GM20431 (cell line): ENCODE measurements around the gene CLGN.
"Not testable (repeated sequence)": the region's sequence is repeated elsewhere in the genome, so short reads cannot be mapped to it uniquely, and the experiment has no call there.

Experiments used
- in situ Hi-C: fragments of 300-500 bp; cut with MseI, MboI; formaldehyde crosslinking; loops from one replicate; pipeline ENCODE4 v1.15.0; 2020; ENCODE audit warnings: low sequenced_read_pairs; ENCODE audit not compliant: unreplicated experiment

The CLGN gene

GRCh38 chr4:140427106-140427918, at the start of gene CLGN:
Gene CLGN, minus strand, starts transcription at chr4:140427648. Its CDS starts 14,570 bp downstream, at chr4:140413078.
- in situ Hi-C loops, result no loop called here

DNA sequence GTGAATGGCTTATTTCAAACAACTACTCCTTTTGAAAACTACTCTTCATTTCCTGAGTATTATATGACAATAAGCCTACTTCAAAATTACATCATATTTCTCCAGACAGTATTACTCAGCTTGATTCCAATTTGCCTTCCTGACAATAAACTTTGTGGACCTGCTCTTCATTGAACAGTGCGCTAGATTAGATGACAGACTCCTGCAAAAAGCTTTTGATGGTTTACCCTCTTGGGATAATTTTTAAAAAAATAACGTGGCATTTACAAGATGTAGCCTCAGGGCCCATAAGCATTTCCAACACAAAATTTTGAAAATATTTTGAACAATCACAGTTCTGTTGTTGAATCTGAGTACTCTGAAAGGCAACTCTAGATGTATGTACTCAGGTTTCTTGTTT, 44.7 kb upstream of the CLGN start:
- in situ Hi-C loops, result no loop called here

DNA sequence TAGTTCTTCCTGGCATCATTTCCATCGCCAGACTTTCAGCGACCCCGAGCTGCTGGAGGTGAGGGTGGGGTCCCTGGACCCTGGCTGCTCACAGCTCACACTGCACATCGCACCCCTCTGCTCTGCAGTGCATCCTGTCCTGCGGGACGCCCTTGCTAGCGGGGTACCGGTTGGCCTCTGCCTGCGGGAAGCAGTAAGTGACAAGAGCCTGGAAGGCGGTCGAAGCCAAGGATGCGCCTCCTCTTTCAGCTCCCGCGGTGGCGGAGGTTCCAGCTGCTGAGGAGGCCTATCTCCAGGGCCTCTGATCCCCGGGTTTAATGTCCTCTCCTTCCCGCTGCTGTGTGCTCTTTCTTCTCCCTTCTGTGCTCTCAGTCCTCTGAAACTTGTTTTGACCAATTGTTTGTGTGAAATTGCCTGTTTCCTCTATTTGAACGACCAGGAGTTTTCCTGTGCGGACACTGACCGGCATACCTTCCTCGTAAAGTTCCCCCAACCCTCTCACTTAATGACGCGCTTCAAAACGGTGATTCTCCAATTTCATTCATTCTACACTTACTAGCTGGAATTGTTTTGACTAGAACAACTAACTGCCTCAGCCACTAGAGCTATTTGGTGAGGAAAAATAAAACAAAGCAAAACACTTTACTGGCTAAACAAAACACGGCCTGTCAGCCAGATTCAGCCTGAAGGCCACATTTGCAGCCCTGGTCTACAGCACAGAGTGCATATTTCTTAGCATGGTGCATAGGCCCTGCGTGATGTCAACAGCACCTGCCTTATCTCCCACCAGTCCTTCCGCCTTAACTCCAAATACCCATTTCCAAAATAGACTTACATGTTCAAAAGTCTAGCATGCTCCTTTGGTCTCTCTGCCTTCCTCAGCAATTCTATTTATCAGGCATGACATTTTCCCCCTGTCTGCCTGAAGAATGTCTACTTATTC, 42.6 kb upstream of the CLGN start:
- in situ Hi-C loops, result no loop called here

- in situ Hi-C loops, result no loop called here
Measured at GRCh38 chr4:140466146-140466545, 38.7 kb upstream of the CLGN start.

GRCh38 chr4:140463614-140464013, 36.2 kb upstream of the CLGN start:
- in situ Hi-C loops, result no loop called here

DNA sequence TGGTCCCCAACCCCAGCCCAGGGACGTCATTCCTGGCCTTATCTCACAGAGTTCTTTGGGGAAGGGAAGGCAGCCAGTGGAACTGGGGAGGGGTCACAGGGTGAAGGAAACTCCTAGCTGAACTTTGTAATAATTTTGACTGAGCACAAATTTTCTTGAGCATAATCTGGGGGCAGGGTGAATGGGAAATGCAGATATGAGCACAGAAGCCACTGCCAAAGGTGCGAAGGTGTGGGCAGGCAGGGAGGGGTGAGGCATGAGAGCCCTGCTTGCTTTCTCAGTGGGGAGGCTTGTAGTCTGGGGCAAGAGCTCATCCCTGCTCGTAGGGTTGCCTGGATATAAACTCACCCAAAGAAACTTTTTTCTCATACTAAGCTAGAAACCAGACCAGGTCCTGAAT, 35.7 kb upstream of the CLGN start:
- in situ Hi-C loops, result no loop called here

DNA sequence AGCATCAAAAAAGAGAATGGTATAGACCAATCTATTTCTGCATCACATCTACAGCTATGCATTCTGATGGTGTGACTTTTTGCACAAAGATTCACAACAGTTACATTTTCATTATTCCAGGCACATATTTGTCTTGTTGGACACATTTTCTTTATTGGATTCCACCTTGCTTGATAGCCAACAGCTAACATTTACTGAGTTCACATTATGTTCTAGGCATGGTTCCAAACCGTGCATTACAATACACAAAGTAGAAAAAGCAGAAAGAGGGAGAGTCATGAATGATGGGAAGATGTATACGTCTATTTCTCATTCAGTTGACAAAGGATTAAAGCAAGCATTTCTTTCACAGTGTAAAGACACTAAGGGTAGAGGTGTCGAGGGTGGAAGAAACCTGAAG, 22.9 kb upstream of the CLGN start:
- in situ Hi-C loops, result no loop called here

- in situ Hi-C loops, result no loop called here
Measured at GRCh38 chr4:140448830-140449229, 21.4 kb upstream of the CLGN start.

GRCh38 chr4:140448162-140448561, 20.7 kb upstream of the CLGN start:
- in situ Hi-C loops, result no loop called here

GRCh38 chr4:140444347-140444746, 16.9 kb upstream of the CLGN start:
- in situ Hi-C loops, result not testable (repeated sequence)

DNA sequence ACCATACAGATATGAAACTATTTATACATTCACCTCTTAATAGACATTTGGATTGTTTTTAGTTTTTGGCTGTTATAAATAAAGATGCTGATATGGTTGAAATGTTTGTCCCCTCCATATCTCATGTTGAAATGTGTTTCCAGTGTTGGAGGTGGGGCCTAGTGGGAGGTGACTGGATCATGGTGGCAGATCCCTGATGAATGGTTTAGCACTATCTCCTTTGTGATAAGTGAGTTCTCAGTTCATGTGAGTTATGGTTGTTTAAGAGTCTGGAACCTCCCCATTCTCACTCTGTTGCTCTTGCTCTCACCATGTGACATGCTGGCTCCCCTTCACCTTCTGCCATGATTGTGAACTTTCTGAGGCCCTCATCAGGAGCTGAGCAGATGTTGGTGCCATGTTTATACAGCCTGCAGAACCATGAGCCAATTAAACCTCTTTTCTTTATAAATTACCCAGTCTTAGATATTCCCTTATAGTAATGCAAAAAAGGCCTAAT, 12.2 kb upstream of the CLGN start:
- in situ Hi-C loops, result no loop called here

DNA sequence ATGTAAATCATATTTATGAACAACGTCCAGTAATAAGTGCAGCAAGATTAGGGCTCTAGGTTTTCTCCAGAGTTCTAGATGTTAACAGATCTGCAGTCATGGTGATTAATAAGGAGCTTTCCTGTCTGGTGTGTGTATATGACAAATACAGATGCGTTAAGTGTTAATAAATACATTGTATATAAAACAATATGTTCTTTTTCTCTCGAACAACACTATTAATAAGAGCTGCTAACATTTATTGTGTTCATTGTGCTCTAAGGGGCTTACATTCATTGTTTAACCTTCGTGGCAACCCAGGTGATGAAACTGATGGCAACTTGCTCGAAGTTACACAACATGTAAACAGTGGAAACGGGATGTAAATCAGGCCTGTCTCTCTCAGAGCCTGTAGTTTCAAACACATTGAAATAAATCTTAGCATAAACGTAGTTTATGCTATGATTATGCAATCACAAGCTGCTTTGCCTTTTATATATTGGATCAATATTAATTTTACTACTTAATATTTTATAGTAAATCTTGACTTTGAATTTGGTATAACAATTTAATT, 547 bp upstream of the CLGN start:
- in situ Hi-C loops, result no loop called here

GRCh38 chr4:140426610-140427105, 790 bp downstream of the CLGN start:
- in situ Hi-C loops, result no loop called here

DNA sequence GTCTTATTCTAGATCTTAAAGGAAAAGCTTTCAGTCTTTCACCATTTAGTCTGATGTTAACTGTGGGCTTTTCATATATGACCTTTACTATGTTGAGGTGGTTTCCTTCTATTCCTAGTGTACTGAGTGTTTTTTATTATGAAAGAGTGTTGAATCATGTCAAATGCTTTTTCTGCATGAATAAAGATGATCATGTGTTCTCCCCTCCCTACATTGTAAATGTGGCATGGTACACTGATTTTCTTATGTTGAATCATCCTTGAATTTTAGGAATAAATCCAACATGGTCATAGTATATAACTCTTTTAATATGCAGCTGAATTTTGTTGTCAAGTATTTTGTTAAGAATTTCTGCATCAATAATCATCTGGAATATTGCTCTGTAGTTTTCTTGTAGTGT, 4.3 kb downstream of the CLGN start:
- in situ Hi-C loops, result no loop called here

- in situ Hi-C loops, result not testable (repeated sequence)
Measured at GRCh38 chr4:140413130-140413969, 14.1 kb downstream of the CLGN start.

GRCh38 chr4:140408974-140409373, 18.5 kb downstream of the CLGN start:
- in situ Hi-C loops, result no loop called here

GRCh38 chr4:140406292-140406691, 21.2 kb downstream of the CLGN start:
- in situ Hi-C loops, result no loop called here

GRCh38 chr4:140400111-140400510, 27.3 kb downstream of the CLGN start:
- in situ Hi-C loops, result no loop called here

DNA sequence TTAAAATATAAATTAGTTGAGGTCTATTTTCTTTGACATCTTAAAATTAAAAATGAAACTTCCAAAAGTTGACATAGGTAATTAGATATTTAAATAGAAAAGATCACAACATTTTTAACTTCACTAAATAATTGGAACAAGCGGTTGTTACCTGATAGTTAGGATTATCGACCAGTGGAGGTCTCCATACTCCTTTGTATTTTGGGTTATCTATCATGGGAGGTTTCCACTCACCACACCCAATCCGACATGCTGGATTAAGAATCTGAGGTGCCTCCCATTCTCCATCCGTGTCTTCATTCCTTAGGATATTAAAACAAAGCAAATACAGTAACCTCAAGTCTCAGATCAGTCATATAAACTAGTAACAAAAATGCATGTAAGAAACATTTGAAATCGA, 31.8 kb downstream of the CLGN start:
- in situ Hi-C loops, result no loop called here

DNA sequence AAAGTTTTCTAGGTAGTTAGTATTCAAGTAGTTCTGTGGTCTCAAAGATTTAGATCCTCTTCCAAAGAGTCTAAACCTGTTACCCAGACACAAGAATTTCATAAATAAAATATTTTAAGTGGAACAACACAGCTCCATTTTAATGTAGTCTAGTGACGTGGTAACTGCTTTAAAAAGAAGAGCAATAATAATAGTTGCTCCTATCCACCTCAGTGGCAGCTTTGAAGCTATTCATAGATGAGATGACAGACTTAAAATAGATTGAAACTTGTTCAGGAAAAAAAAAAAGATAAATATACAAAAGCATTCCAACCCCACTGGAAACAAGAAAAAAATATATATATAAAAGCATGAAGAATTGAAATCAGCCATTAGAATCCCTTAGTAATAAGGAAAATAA, 39.4 kb downstream of the CLGN start:
- in situ Hi-C loops, result no loop called here
